Heart left ventricle (tissue), 16 donors: ENCODE results near the gene MYL7. TPM values are rescaled to one million over a fixed set of nuclear protein-coding genes. Genes with fewer than 3 reads are reported as not detected.

Experiments
- ATAC-seq, 4 donors: fragments of 200-7000 bp; cut with Tn5 transposase; one replicate each; pipeline ENCODE4 v1.9.1; 2020 to 2022; ENCODE audit warnings: moderate library complexity in 4 of 4, mild to moderate bottlenecking in 3 of 4, moderate number of reproducible peaks in 1 of 4
- DNase-seq, 5 donors: peaks; one replicate each; pipeline ENCODE4 v3.0.0-alpha.2; 2020
- H3K27ac ChIP-seq, 12 donors: fragments of 200-600 bp; sonication (generic) in 4 of 12; one replicate each; pipeline versions ENCODE4 v1.5.0 to v1.8.0; 2016 to 2022; ENCODE audit warnings: mild to moderate bottlenecking in 2 of 12
- H3K27me3 ChIP-seq, 9 donors: fragments of 200-600 bp; sonication (generic) in 2 of 9; one replicate each; pipeline versions ENCODE4 v1.5.1 to v1.8.0; 2016 to 2022; ENCODE audit warnings: mild to moderate bottlenecking in 3 of 9
- H3K36me3 ChIP-seq, 9 donors: fragments of 200-600 bp; sonication (generic) in 2 of 9; one replicate each; pipeline versions ENCODE4 v1.5.0 to v1.8.0; 2018 to 2022; ENCODE audit warnings: mild to moderate bottlenecking in 2 of 9
- H3K4me1 ChIP-seq, 12 donors: fragments of 200-600 bp; sonication (generic) in 4 of 12; one replicate each; pipeline versions ENCODE4 v1.5.0 to v1.8.0; 2016 to 2022; ENCODE audit warnings: mild to moderate bottlenecking in 3 of 12
- H3K4me3 ChIP-seq, 12 donors: fragments of 200-600 bp; sonication (generic) in 4 of 12; one replicate each; pipeline versions ENCODE4 v1.5.0 to v1.8.0; 2017 to 2022; ENCODE audit warnings: mild to moderate bottlenecking in 9 of 12, moderate library complexity in 4 of 12
- H3K9me3 ChIP-seq, 12 donors: fragments of 200-600 bp; sonication (generic) in 4 of 12; one replicate each; pipeline versions ENCODE4 v1.5.0 to v1.8.0; 2016 to 2022; ENCODE audit warnings: mild to moderate bottlenecking in 1 of 12
- POLR2A ChIP-seq, 2 donors: fragments of 450-650 bp; IDR thresholded peaks; one replicate each; pipeline ENCODE4 v1.6.1; 2017; ENCODE audit warnings: antibody characterized with exemption in 2 of 2, mild to moderate bottlenecking in 2 of 2, moderate library complexity in 2 of 2
- WGBS, 4 donors: extraction: QIAGEN DNeasy Blood & Tissue Kit in 2 of 4; methylation state at CpG; one replicate each; pipeline versions ENCODE4 v1.1.5 to v1.1.7; 2013 to 2018; 5-methylcytosine and 5-hydroxymethylcytosine counted together
- intact Hi-C, 10 donors: fragments of 100-400 bp; cut with DNase I; formaldehyde crosslinking; loops; one replicate each; pipeline versions ENCODE4 v1.11.1 to v1.14.2; 2022
- polyA plus RNA-seq, 2 donors: library from polyadenylated mRNA; stranded (reverse); fragments of 200-250 nt; gene quantifications; one replicate each; pipeline ENCODE4 v1.2.3, GENCODE V29; 2013
- total RNA-seq, 9 donors: library from RNA; depleted of rRNA in 2 of 9; stranded (reverse); fragments of >200 nt in 2 of 9; fragmentation: NEBNext Ultra II Directional in 3 of 9; extraction: Animal tissue kit (Norgen Biotek cat#: 25700) in 3 of 9; gene quantifications; one replicate each; pipeline versions ENCODE4 v1.1.0 to v1.2.4, GENCODE V29; 2016 to 2023
- TF ChIP-seq, protein P1 (sequence below), 12 donors: fragments of 200-600 bp; sonication (generic) in 4 of 12; IDR thresholded peaks; one replicate each; pipeline versions ENCODE4 v1.5.0 to v1.8.0; 2018 to 2022; ENCODE audit warnings: antibody characterized with exemption in 12 of 12, mild to moderate bottlenecking in 5 of 12
- donor health status: ischemic (EF 13 %, LVEDD 7.1; RV severe dilation, severe dysfunction).
- donor health status: healthy with polysubstance abuse.
- donor health status: DM: no; HTN: yes; CAD: no.
- donor health status: DM: no; HTN: no; CAD: no.
- donor health status: ischemic (EF 25% LVEDD 6.9; RV normal size, moderate dysfunction).
- donor health status: ischemic (EF 25% LVEDD 5.7; RV mildly dilated, moderate dysfunction).
- donor health status: healthy.
- donor health status: DM: yes; HTN: yes; CAD: no.
- donor health status: ischemic (EF 35%, LVEDD 5.7; RV mildly dilated, moderate dysfunction).
- donor health status: nonischemic (EF 11% LVEDD 7.7; RV severe dilation, severe dysfunction).
- donor health status: DM: yes; HTN: yes; CAD: no.
- donor health status: PGD.
- donor health status: ischemic (EF 29% LVEDD 5.4; RV normal size, mild dysfunction).
- donor health status: nonischemic (EF 23%, LVEDD 6.1; RV moderate dilation, normal function).

MYL7 gene
- total and polyA plus RNA-seq, 11 donors, result 975 to 4,037 (median 2,357) TPM

DNA sequence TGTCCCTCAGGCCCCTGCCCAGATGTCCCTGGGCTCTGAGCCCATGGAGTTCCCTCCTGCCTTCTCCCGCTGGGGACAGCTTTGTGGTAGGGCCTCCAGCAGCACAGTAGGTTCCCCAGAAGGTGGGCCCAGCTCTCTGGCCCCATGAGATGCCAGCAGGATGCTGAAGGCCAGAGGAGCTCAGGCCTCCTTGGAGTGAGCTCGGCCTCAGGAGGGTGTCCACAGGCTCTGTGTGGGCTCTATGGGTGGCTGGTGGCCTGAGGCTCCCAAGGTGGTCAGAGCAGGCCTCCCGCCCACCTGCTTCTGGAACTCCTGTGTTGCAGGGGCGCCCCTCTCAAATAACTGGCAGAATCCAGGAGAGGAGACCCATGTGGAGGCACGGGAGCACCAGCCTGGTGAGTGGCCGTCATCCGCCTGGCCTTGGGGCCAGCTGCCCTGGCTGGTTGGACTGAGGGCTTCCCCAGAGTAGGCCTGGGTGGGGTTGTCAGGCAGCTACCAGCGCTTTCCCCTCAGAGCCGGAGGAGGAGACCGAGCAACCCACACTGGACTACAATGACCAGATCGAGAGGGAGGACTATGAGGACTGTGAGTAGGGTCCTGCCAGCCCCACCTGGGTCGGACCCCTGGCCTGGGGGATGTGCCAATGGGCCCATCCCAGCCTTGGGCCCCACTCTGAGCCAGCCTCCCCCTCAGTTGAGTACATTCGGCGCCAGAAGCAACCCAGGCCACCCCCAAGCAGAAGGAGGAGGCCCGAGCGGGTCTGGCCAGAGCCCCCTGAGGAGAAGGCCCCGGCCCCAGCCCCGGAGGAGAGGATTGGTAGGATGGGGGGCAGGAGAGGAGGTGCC, 33.8 kb downstream of the MYL7 start:
- DNase-seq, result peak in 1 of 5 donors; percentile 13
- Histone ChIP-seq H3K27me3 (peaks cover 0 to 18% (median 0%) of the 10 kb centered on the region in 9 donors), H3K27ac (peak overlapping the region in 4 of 12 donors; percentile 17 to 88 (median 36)), H3K36me3 (peaks cover 0 to 53% (median 4%) of the 10 kb centered on the region in 9 donors), H3K9me3 (no peaks in the 10 kb centered on the region), H3K4me3 (peak overlapping the region in 5 of 12 donors; percentile 3 to 76 (median 67)), H3K4me1 (peaks cover 0 to 43% (median 9%) of the 10 kb centered on the region in 12 donors)
- intact Hi-C loops, result no loop called here
- ATAC-seq, result no peak
- no peak for TF ChIP-seq POLR2A (IDR thresholded peaks at IDR 0.05)
- WGBS, 4 donors, result 82 to 94% (median 88%) methylated on average over 12 to 18 of the region's 18 CpGs

DNA sequence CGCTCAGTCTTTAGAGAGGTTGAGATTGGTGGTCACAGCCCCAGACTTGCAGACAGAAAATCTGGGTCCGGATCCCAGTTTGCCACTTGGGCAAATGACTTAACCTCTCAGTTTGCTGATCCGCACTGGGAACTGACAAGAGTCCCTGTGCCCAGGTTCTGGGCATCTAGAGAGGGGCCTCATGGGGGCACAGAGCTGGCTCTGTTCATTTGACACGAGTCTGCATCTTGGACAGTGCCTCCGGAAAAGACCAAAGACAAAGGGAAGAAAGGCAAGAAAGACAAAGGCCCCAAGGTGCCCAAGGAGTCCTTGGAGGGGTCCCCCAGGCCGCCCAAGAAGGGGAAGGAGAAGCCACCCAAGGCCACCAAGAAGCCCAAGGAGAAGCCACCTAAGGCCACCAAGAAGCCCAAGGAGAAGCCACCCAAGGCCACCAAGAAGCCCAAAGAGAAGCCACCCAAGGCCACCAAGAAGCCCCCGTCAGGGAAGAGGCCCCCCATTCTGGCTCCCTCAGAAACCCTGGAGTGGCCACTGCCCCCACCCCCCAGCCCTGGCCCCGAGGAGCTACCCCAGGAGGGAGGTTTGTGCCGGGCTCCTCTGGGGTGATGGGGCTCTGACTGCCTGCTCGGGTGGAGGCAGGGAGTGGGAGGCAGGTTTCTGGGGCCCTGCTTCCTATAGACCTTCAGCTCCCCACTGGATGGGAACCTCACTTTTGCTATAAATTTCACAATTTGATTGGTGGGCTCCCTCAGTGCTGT, 34.6 kb downstream of the MYL7 start:
- H3K36me3 ChIP-seq, result peaks cover 0 to 46% (median 4%) of the 10 kb centered on the region in 9 donors
- no peaks in the 10 kb centered on the region for H3K9me3 ChIP-seq
- 85 to 94% (median 87%) methylated on average over 8 to 10 of the region's 10 CpGs for WGBS, 4 donors
- intact Hi-C loops, result no loop called here
- peaks cover 0 to 18% (median 0%) of the 10 kb centered on the region in 9 donors for H3K27me3 ChIP-seq
- peak overlapping the region in 4 of 12 donors; percentile 80 to 90 (median 87) for H3K27ac ChIP-seq
- peak in 1 of 5 donors; percentile 17 for DNase-seq
- H3K4me3 ChIP-seq, result peak overlapping the region in 5 of 12 donors; percentile 57 to 76 (median 67)
- TF ChIP-seq POLR2A (IDR thresholded peaks at IDR 0.05), result no peak
- TF ChIP-seq, protein P1, sequence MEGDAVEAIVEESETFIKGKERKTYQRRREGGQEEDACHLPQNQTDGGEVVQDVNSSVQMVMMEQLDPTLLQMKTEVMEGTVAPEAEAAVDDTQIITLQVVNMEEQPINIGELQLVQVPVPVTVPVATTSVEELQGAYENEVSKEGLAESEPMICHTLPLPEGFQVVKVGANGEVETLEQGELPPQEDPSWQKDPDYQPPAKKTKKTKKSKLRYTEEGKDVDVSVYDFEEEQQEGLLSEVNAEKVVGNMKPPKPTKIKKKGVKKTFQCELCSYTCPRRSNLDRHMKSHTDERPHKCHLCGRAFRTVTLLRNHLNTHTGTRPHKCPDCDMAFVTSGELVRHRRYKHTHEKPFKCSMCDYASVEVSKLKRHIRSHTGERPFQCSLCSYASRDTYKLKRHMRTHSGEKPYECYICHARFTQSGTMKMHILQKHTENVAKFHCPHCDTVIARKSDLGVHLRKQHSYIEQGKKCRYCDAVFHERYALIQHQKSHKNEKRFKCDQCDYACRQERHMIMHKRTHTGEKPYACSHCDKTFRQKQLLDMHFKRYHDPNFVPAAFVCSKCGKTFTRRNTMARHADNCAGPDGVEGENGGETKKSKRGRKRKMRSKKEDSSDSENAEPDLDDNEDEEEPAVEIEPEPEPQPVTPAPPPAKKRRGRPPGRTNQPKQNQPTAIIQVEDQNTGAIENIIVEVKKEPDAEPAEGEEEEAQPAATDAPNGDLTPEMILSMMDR (IDR thresholded peaks at IDR 0.05), result no peak
- no peak for ATAC-seq
- peaks cover 0 to 49% (median 13%) of the 10 kb centered on the region in 12 donors for H3K4me1 ChIP-seq

DNA sequence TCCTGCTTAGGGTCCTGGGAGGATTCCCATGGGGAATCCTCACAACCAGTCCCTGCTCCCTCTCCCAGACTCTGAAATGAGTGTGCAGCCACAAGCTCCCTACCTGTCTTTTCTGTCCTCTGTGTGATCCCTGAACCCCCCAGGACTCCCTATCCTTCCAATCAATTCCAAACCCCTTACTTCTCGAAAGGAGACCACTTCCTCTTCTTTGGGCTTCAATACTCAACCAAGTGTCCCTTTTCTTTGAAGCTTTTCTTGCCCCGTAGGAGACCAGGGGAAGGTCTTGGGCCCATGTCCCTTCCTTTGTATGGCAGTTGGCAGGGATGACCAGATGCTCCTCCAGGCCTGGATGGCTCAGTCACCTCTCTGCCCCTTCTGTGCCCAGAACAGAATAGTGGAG, 35.3 kb downstream of the MYL7 start:
- intact Hi-C loops, result no loop called here
- no peaks in the 10 kb centered on the region for H3K9me3 ChIP-seq
- H3K36me3 ChIP-seq, result peaks cover 0 to 40% (median 4%) of the 10 kb centered on the region in 9 donors
- peaks cover 0 to 56% (median 15%) of the 10 kb centered on the region in 12 donors for H3K4me1 ChIP-seq
- DNase-seq (no peak), ATAC-seq (no peak)
- H3K27me3 ChIP-seq, result peaks cover 0 to 18% (median 0%) of the 10 kb centered on the region in 9 donors
- peak overlapping the region in 10 of 12 donors; percentile 54 to 76 (median 64) for H3K4me3 ChIP-seq
- WGBS, 4 donors, result 87 to 93% (median 90%) methylated on average over 2 of the region's 2 CpGs
- H3K27ac ChIP-seq, result peak overlapping the region in 9 of 12 donors; percentile 9 to 90 (median 76)
- TF ChIP-seq POLR2A (IDR thresholded peaks at IDR 0.05), result no peak
- TF ChIP-seq, protein P1 (IDR thresholded peaks at IDR 0.05), result no peak

DNA sequence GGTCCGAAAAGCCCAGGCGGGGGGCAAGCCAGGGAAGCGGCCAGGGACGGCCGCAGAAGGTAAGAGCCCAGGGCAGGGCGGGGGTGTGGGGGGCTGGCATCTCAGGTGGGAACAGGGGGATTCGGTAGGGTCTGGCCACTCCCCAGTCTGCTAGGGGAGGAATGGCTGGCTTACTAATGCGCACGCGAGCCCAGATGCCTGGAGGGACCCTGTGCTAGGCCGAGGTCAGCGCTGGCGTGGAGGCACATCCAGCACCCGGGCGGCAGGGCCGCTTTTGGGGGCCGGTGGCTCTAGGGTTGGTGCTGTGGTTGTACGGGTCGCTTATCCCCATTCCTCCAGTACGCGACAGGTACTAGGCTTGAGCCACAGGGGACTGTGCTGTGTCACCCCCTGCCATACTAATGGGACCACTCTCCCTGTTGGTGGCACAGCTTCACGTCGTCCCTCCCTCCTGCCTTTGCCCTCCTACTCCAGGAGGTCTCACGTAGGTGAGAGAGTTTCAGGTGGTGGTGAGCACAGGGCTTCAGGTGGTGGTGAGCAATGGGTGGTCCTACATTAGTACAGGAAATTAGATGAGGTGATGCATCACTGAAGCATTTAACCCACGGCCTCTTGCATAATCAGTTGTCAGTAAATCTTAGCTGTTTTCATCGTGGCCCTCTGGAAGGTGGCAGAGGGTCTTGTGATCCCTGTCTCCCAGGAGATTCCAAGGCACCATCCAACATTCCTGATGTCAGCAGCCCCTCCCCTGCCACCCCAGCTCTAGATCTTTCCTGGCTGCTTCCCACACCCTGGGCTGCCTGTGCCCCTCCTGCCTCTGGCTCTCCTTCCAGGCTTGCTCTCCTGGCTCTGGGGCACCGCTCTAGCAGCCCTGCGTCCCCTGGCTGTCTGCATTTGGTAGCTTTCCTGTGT, 36.0 kb downstream of the MYL7 start:
- intact Hi-C loops, result no loop called here
- peaks cover 0 to 60% (median 20%) of the 10 kb centered on the region in 12 donors for H3K4me1 ChIP-seq
- peak overlapping the region; percentile 32 to 76 (median 60) for H3K4me3 ChIP-seq
- no peaks in the 10 kb centered on the region for H3K9me3 ChIP-seq
- TF ChIP-seq POLR2A (IDR thresholded peaks at IDR 0.05), result no peak
- TF ChIP-seq, protein P1 (IDR thresholded peaks at IDR 0.05), result no peak
- peaks cover 0 to 33% (median 0%) of the 10 kb centered on the region in 9 donors for H3K36me3 ChIP-seq
- peak overlapping the region; percentile 14 to 90 (median 74) for H3K27ac ChIP-seq
- 38 to 47% (median 42%) methylated on average over 27 to 28 of the region's 28 CpGs for WGBS, 4 donors
- DNase-seq (peak in 2 of 5 donors; percentile 47 to 64), ATAC-seq (peak in 3 of 4 donors; percentile 19 to 44 (median 29))
- peaks cover 0 to 18% (median 0%) of the 10 kb centered on the region in 9 donors for H3K27me3 ChIP-seq
